Stimulated activated CD8-positive, alpha-beta memory T cell treated with anti-CD3 and anti-CD28 coated beads, Interleukin-7, amount 100 ng/mL, for 24 hours (primary cell): ENCODE data around the gene HSD17B3.
"Not testable (repeated sequence)": the region's sequence is repeated elsewhere in the genome, so short reads cannot be mapped to it uniquely, and the experiment has no call there.

Source experiments
- DNase-seq: peaks from one replicate; pipeline ENCODE4 v3.0.0-alpha.2; 2020; ENCODE audit warnings: low read depth

The HSD17B3 gene

DNA sequence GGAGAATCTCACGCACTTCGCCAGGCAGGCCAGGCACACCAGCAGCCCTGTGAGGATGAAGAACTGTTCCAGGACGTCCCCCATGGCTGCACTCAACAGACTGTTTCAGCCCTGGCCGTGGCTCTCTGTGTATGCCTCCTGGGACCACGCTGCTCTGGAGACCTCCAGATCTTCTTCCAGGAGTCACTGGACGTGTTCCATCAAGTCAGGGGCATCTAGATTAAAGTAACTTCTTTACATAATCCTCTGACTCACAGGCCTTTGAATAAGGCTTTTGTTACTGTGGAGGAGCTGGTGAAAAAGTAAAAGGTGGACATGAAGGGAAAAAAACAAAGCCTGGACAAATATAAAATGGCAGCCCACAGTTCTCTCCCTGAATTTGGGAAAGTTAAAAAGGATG is at the start of gene HSD17B3:
HSD17B3 (minus strand) TSS at position 156 of the 400 bp plus-strand sequence; CDS start at position 84, 72 bp downstream.
- DNase-seq = no peak

DNA sequence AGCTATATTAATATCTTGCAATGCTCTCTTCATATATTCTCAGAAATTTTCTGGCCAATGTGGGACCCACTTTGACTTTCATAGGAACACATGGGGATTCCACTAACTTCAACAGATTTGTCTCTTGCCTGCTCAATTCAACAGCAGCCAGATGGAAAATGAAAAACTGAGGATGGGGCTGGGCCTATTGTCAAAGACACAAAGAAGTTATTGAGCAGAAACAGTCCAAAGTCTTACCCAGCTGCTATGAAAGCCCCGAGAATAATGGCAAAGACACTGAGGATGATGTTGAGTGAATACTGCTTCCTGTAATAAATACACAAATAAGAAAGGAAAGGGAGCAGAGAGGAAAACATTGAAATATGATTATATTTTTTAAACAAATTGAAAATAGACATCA is 48.9 kb upstream of the HSD17B3 start:
- DNase-seq = no peak

DNA sequence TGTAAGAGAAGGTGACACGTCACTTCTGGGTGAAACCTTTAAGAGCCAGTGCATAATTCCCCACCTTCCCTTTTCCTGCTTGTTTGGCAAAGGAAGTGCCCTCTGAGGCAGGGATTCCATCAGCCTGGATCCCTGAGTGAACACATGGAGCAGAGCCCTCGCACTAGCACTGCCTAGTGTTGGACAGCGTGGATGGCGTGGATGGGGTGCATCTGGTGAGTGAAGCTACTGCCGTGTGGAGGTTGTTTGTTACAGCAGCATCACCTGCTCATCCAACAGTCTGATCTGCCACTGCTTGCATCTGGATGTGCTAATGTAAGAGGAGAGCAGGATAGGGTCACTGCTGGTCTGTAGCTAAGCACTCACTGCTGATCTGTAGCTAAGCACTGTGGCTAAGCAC is 46.3 kb upstream of the HSD17B3 start:
- DNase-seq = no peak

DNA sequence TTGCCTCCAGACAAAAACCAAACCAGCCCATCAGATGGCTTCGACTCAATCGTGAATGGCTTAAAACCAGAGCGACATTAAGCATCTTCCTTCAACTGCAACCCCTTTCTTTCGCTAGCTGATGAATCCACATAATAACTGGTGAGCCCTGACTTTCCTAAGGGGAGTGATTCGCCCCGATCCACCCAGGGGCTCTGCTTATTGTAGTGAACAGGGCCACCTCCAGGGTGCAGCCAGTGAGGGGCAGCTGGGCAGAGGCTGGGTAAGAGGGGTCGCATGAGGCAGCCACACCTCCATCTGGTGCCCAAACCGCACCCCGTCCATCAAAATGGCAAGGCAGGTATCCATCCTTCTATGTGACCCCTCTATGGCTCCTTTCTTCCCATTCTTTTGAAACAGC is 43.6 kb upstream of the HSD17B3 start:
- DNase-seq = no peak

- no peak for DNase-seq
These were observed 42.6 kb upstream of the HSD17B3 start for GRCh38 chr9:96344458-96345180.

DNA sequence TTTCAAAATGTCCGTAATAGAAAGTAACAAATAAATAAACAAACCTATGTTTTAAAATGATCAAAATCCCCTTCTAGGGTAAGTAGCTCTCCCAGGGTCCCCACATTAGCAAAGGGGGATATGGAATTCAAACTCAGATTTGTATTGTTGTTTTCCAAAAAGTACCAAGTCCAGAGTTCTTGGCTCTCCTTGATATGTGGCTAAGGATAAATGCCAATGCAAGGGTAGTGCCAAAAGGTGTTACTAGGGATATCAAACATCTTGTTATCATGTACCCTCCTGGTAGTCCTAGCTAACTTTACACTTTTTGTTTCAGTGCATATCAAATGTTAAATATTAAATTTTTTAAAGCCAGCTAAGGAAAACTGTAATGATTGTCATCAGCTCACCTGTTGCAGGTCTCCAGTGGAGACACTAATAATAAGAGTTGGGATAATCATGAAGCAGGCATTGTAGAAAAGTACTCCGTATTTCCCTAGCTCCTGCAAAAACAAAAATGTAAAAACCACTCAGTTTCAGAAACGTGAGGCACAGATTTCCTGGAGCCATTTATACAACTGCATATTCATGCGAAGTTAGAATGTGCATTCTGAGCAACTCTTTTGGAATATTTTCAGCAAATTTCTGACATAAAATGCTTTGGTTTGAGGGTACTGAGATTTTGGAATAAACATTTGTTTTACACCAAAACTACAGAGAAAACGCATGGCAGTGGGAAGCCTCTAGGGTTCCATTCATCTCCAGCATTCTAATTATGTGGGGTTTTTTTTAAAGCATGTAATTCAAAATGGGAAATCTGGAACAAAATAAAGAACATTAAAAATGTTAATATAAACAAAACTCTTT is 41.8 kb upstream of the HSD17B3 start:
- no peak for DNase-seq

- no peak for DNase-seq
These were observed 40.7 kb upstream of the HSD17B3 start for GRCh38 chr9:96342571-96343245.

DNA sequence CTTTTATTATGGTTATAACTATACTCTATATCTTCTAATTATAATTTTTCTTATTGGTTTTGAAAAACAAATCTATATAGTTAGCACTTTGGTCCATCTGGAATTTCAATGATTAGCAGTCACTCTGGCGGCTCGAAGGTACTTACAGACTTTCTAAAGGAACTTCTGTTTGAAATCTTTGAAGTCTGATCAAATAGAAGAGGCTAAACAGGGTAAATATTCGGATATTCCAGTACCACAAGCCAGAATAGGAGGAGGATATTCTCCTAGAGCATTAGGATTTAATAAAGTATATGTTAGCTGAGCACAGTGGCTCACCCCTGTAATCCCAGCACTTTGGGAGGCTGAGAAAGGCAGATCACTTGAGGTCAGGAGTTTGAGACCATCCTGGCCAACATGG is 38.7 kb upstream of the HSD17B3 start:
- DNase-seq = no peak

- DNase-seq = no peak
These were observed 36.3 kb upstream of the HSD17B3 start for GRCh38 chr9:96338299-96338698.

DNA sequence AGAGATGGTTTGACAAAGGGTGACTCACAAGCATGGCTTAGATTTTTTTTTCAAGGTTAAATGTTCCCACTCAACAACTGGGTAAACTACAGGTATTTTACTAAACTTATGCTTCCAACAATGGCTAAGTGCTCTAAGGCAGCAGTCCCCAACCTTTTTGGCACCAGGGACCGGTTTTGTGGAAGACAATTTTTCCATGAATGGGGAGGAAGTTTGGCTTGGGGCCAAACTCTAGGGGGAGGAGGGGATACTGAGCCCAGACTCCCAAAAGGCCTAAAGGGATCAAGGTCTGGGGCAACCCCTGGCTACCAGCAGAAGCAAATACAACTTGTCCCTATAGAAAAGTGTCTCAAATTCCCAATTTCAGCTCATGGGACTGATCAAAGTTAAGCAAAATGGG is 32.0 kb upstream of the HSD17B3 start:
- DNase-seq = no peak

GRCh38 chr9:96331236-96331947 is 29.4 kb upstream of the HSD17B3 start:
- no peak for DNase-seq

DNA sequence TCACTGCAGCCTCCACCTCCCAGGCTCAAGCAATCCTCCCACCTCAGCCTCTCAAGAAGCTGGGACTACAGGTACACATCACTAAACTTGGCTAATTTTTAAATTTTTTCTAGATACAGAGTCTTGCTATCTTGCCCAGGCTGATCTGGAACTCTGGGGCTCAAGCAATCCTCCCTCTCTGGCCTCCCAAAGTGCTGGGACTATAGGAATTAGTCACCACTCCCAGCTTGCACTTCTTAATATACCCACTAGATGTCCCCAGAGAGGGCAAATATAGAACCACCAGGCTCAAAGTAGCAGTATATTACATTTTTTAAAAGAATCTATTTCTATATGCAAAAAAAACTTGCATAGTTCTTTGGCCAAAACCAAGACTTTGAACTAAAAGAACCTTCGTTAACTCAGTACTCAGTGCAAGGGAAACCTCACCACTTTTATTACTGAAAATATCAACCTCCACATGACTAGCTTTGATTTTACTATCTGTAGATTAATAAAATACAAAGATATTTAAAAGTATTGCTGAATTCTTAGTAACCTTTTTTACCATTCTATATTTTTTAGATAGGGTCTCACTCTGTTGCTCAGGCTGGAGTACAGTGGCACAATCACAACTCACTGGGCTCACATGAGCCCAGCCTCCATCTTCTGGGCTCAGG is 25.8 kb upstream of the HSD17B3 start:
- DNase-seq = peak; percentile 5

DNA sequence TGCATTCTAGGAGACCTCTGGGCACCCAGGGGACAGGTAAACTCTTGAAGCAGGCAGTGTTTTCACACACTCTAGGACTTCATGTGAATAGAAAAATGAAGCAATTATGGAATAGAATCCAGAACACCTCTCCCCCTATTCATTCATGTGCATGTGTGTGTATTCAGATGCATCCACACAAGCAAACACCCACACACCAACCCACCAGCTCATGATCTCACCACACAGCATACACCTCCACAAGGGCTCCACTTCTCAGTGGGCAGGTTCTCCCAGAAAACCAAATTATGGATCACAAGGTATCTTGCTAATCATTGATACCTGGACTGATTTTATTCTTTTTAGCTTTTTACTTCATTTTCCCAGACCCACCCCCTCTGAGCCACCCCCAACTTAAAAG is 21.2 kb upstream of the HSD17B3 start:
- no peak for DNase-seq

GRCh38 chr9:96322736-96323135 is 20.8 kb upstream of the HSD17B3 start:
- not testable (repeated sequence) for DNase-seq

GRCh38 chr9:96322210-96322609 is 20.2 kb upstream of the HSD17B3 start:
- DNase-seq = not testable (repeated sequence)

DNA sequence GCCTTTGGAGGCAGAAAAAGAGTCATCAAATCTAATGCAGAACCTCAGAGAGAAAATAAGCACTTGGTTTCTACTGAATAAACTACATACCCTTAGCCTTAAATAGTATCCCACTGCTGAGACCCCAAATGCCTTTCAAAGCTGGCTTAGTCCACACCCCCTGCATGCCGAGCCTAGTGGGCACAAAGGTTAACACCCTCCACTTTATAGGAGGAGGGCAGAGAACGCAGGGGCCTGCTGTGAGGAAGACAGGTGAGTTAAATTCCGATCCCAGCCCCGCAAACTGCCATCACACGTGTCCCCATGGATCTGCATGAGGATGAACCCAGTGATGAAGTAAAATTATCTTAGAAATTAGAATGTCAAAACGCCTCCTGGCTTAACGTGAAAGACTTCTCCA is 19.5 kb upstream of the HSD17B3 start:
- DNase-seq = no peak

GRCh38 chr9:96320749-96321280 is 18.8 kb upstream of the HSD17B3 start:
- no peak for DNase-seq

DNA sequence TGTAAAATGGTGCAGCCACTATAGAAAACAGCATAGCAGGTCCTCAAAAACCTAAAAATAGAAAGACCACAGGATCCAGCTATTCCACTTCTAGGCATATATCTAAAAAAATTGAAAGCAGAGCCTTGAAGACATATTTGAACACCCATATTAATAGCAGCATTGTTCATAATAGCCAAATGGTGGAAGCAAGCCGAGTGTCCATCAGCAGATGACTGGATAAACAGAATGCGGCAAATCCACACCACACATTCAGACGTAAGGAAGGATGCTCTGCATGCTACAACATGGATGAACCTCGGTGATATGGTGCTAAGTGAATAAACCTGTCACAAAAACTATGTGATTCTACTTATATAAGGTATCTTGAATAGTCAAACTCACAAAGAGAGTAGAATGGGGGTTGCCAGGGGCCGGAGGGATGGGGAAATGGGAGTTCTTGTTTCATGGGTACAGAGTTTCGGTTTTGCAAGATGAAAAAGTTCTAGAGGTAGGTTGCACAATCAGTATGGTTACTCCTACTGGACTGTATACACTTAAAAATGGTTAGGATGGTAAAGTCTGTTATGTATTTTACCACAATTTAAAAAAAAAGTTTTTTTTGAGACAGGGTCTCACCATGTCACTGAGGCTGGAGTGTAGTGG is 17.1 kb upstream of the HSD17B3 start:
- DNase-seq = no peak

DNA sequence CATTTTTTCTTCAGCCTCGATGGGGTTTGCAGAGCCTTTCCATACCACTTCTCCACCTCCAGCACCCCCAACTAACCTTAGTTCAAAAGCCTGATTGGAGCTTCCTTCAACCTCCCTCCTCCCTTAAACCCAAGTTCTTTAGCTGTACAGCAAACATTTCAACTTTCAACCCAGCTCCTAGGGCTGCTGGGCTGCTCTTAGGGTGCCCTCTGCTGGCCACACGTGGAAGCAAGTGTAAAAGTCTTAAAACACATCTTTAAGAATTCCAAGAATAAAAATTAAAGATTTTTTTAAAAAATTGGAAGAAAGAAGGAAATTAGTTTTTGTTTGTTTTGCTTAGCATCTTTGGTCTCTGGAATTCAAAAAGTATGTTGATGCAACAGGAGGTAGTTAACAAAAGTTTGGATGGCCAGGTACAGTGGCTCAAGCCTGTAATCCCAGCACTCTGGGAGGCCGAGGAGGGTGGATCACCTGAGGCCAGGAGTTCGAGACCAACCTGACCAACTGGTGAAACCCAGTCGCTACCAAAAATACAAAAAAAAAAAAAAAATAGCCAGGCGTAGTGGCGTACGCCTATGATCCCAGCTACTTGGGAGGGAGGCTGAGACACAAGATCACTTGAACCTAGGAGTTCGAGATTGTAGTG is 15.5 kb upstream of the HSD17B3 start:
- peak; percentile 27 for DNase-seq

GRCh38 chr9:96309850-96310249 is 7.9 kb upstream of the HSD17B3 start:
- no peak for DNase-seq
